OCI-LY7 (cell line): ENCODE results near the gene MUSK. TPM values are rescaled to one million over a fixed set of nuclear protein-coding genes. Genes with fewer than 3 reads are reported as not detected.

ENCODE experiments used
- BruUV-seq: library from RNA; stranded (reverse); fragments of 400-500 nt; replicated peaks from 2 replicates; lab custom pipeline; 2021; lab: Mats Ljungman, UMichigan
- CTCF ChIA-PET: fragments of 300-600 bp; sonication (Branson Sonifier 250); formaldehyde crosslinking; loops from one replicate; lab custom pipeline; 2022; ENCODE audit warnings: antibody characterized with exemption; ENCODE audit not compliant: unreplicated experiment; lab: Charles Lee
- POLR2A ChIA-PET: fragments of 300-600 bp; sonication (Branson Sonifier 250); formaldehyde crosslinking; loops from one replicate; lab custom pipeline; 2022; ENCODE audit warnings: antibody characterized with exemption; lab: Charles Lee
- DNase-seq: peaks from one replicate; pipeline ENCODE4 v3.0.0-alpha.2; 2015; ENCODE audit warnings: low spot score
- H2AFZ ChIP-seq: fragments of 200-600 bp; sonication (generic), shearing (Covaris generic); 2 replicates; pipeline ENCODE4 v1.6.1; 2014; ENCODE audit warnings: mild to moderate bottlenecking, antibody characterized with exemption, low read length, moderate library complexity
- H3K27ac ChIP-seq: fragments of 200-600 bp; sonication (generic); 2 replicates; pipeline ENCODE4 v1.5.1; 2014; ENCODE audit warnings: mixed run types, low read depth, mild to moderate bottlenecking, moderate library complexity, low read length, inconsistent platforms; ENCODE audit not compliant: poor library complexity, severe bottlenecking
- H3K36me3 ChIP-seq: fragments of 200-600 bp; sonication (generic); 2 replicates; pipeline ENCODE4 v1.6.1; 2014; ENCODE audit warnings: mild to moderate bottlenecking, antibody characterized with exemption, low read length, moderate library complexity, mixed read lengths; ENCODE audit not compliant: insufficient read depth
- H3K4me1 ChIP-seq: fragments of 200-600 bp; sonication (generic); 2 replicates; pipeline ENCODE4 v1.5.1; 2014; ENCODE audit warnings: mild to moderate bottlenecking, low read length; ENCODE audit not compliant: insufficient read depth, poor library complexity, severe bottlenecking
- H3K4me2 ChIP-seq: fragments of 200-600 bp; sonication (generic); 2 replicates; pipeline ENCODE4 v1.6.1; 2014; ENCODE audit warnings: mild to moderate bottlenecking, low read length
- H3K4me3 ChIP-seq: fragments of 200-600 bp; sonication (generic); 2 replicates; pipeline ENCODE4 v1.5.1; 2014; ENCODE audit warnings: mild to moderate bottlenecking, low read depth, low read length; ENCODE audit not compliant: poor library complexity, severe bottlenecking
- H3K79me2 ChIP-seq: fragments of 200-600 bp; sonication (generic); 2 replicates; pipeline ENCODE4 v1.6.1; 2016; ENCODE audit warnings: low read depth, mild to moderate bottlenecking, low read length, moderate library complexity, mixed read lengths; ENCODE audit not compliant: insufficient read depth
- H3K9me2 ChIP-seq: fragments of 200-600 bp; sonication (generic); 2 replicates; pipeline ENCODE4 v1.6.1; 2016; ENCODE audit warnings: mild to moderate bottlenecking, low read length, mixed read lengths; ENCODE audit not compliant: insufficient read depth
- H3K9me3 ChIP-seq: fragments of 200-600 bp; sonication (generic); 2 replicates; pipeline ENCODE4 v1.6.1; 2014; ENCODE audit warnings: mild to moderate bottlenecking, mixed run types, low read length, mixed read lengths
- H4K20me1 ChIP-seq: fragments of 200-600 bp; sonication (generic); 2 replicates; pipeline ENCODE4 v1.6.1; 2014; ENCODE audit warnings: mild to moderate bottlenecking, antibody characterized with exemption, low read length, moderate library complexity, mixed read lengths; ENCODE audit not compliant: insufficient read depth
- CTCF ChIP-seq: fragments of 200-600 bp; sonication (generic); conservative IDR thresholded peaks from 2 replicates; pipeline ENCODE4 v1.5.1; 2014; ENCODE audit warnings: mild to moderate bottlenecking, antibody characterized with exemption, low read length, moderate library complexity, mixed read lengths
- EZH2phosphoT487 ChIP-seq: fragments of 200-600 bp; sonication (generic); IDR thresholded peaks from 2 replicates; pipeline ENCODE4 v1.6.1; 2018; ENCODE audit warnings: low read depth, borderline replicate concordance, mild to moderate bottlenecking, mixed run types, antibody characterized with exemption, low read length, moderate library complexity, mixed read lengths
- intact Hi-C: fragments of 100-400 bp; cut with micrococcal nuclease; formaldehyde crosslinking; loops from one replicate; pipeline ENCODE4 v1.10.0; 2022; ENCODE audit not compliant: unreplicated experiment
- total RNA-seq, 2 experiments: library from RNA; depleted of rRNA in 1 of 2; stranded (reverse); fragments of >200 nt in 1 of 2; shearing (Covaris generic) in 1 of 2; gene quantifications; 2 replicates each; pipeline ENCODE4 v1.2.3, GENCODE V29; 2014 to 2022

MUSK gene
- total RNA-seq, 2 experiments from 2014 or later, result not detected

GRCh38 chr9:110714314-110714713 lies 45.7 kb downstream of the MUSK start:
- DNase-seq, result no peak
- ChIA-PET CTCF (no interaction called here), POLR2A (interaction anchor here (1.3 kb wide), 1 partner anchor 53 kb away, joined by 4 read pairs; no protein-coding TSS in a partner anchor)
- intact Hi-C loops, result no loop called here
- no peaks in the 10 kb centered on the region for H3K36me3 ChIP-seq
- BruUV-seq, result no TSS peak
- no peak for TF ChIP-seq CTCF
- TF ChIP-seq EZH2phosphoT487, result no peak
- H2AFZ ChIP-seq, result no peak overlapping the region
- H3K27ac ChIP-seq, result no peak overlapping the region
- H3K4me3 ChIP-seq, result no peak overlapping the region
- no peaks in the 10 kb centered on the region for H3K79me2 ChIP-seq
- H4K20me1 ChIP-seq, result no peaks in the 10 kb centered on the region
- H3K4me1 ChIP-seq, result no peaks in the 10 kb centered on the region
- H3K4me2 ChIP-seq, result no peak overlapping the region
- no peaks in the 10 kb centered on the region for H3K9me3 ChIP-seq
- no peaks in the 10 kb centered on the region for H3K9me2 ChIP-seq

DNA sequence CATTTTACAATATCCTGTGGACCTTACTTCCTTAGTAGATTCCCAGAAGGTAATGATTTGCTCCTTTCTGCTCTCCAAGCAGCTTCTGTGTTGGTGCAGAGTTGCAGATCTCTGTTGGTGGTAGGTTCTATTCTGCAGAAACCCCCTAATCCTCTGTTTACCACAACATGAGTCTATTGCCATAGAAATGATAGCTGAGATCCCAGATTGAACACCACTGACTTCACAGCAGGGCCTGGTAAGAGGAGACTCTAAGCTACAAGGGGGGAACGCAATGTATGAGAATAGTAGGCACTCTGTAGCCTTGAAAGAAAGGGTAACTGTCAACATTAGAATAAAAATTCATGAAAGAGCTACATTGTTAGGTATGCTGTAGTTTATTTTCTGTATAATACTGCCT lies 59.5 kb downstream of the MUSK start:
- H3K9me2 ChIP-seq, result no peaks in the 10 kb centered on the region
- ChIA-PET CTCF (no interaction called here), POLR2A (no interaction called here)
- no peaks in the 10 kb centered on the region for H3K4me1 ChIP-seq
- intact Hi-C loops, result no loop called here
- no peak overlapping the region for H3K4me3 ChIP-seq
- H3K4me2 ChIP-seq, result no peak overlapping the region
- H2AFZ ChIP-seq, result no peak overlapping the region
- no peaks in the 10 kb centered on the region for H3K9me3 ChIP-seq
- BruUV-seq, result no TSS peak
- no peak for DNase-seq
- no peaks in the 10 kb centered on the region for H4K20me1 ChIP-seq
- H3K79me2 ChIP-seq, result no peaks in the 10 kb centered on the region
- no peak overlapping the region for H3K27ac ChIP-seq
- H3K36me3 ChIP-seq, result no peaks in the 10 kb centered on the region
- TF ChIP-seq EZH2phosphoT487 (no peak), CTCF (no peak)

DNA sequence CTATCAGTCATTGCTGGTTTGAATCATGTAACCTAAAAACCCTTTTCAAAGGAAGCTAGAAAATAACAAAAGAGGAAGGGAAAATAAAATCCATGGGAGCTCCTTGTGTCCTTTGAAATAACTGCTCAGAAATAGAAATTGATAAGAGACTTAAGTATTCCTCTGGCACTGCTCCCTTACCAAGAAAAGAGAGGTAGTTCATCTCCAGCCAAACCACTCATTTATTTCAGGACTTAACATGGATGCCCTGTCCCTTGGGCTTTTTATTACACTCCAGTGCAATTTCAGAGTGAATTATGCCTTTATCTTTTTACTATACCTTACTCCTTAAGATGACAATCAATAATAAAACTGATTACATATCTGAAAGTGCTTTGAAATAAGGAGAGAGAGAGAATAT lies 61.0 kb downstream of the MUSK start:
- Histone ChIP-seq H2AFZ (no peak overlapping the region), H3K4me2 (no peak overlapping the region), H3K9me3 (no peaks in the 10 kb centered on the region), H3K4me3 (no peak overlapping the region), H3K4me1 (no peaks in the 10 kb centered on the region), H3K27ac (no peak overlapping the region), H3K9me2 (no peaks in the 10 kb centered on the region), H3K79me2 (no peaks in the 10 kb centered on the region), H3K36me3 (no peaks in the 10 kb centered on the region), H4K20me1 (no peaks in the 10 kb centered on the region)
- no TSS peak for BruUV-seq
- intact Hi-C loops, result no loop called here
- TF ChIP-seq CTCF (no peak), EZH2phosphoT487 (no peak)
- ChIA-PET CTCF (no interaction called here), POLR2A (no interaction called here)
- DNase-seq, result no peak
